Kidney epithelial cell (primary cell): ENCODE results near the gene SLC25A22. TPM values are rescaled to one million over a fixed set of nuclear protein-coding genes. Genes with fewer than 3 reads are reported as not detected.

Experiments used
- DNase-seq: peaks from one replicate; pipeline ENCODE4 v3.0.0-alpha.2; 2010; ENCODE audit warnings: low read depth
- H3K27me3 ChIP-seq: 2 replicates; pipeline ENCODE4 v1.6.0; 2011; ENCODE audit warnings: low read length; ENCODE audit not compliant: control insufficient read depth, insufficient read depth
- H3K36me3 ChIP-seq: 2 replicates; pipeline ENCODE4 v1.5.1; 2011; ENCODE audit warnings: low read length; ENCODE audit not compliant: control insufficient read depth, insufficient read depth
- H3K4me3 ChIP-seq: 2 replicates; pipeline ENCODE4 v1.5.1; 2011; ENCODE audit warnings: low read depth, mild to moderate bottlenecking, control low read depth, low read length
- CTCF ChIP-seq: IDR thresholded peaks from 2 replicates; pipeline ENCODE4 v1.5.1; 2011; ENCODE audit warnings: mild to moderate bottlenecking, moderate library complexity, low read length, control low read depth, inconsistent platforms; ENCODE audit not compliant: insufficient read depth, poor library complexity, severe bottlenecking
- total RNA-seq: library from RNA; depleted of rRNA; stranded (reverse); fragments of >200 nt; gene quantifications from 2 replicates; pipeline ENCODE4 v1.2.3, GENCODE V29; 2015

SLC25A22 gene
- total RNA-seq, 1 donor from 2014 or later, result 17.1 TPM

GRCh38 chr11:843818-844692, 46.0 kb upstream of the SLC25A22 start:
- no peaks in the 10 kb centered on the region for H3K27me3 ChIP-seq
- no peak for TF ChIP-seq CTCF
- no peak for DNase-seq

GRCh38 chr11:843086-843734, 45.1 kb upstream of the SLC25A22 start:
- TF ChIP-seq CTCF, result no peak
- no peak for DNase-seq
- H3K4me3 ChIP-seq, result peak overlapping the region; percentile 93
- H3K27me3 ChIP-seq, result no peaks in the 10 kb centered on the region
- H3K36me3 ChIP-seq, result peaks cover 3% of the 10 kb centered on the region

More at GRCh38 chr11:843818-844692, 46.0 kb upstream of the SLC25A22 start:
- H3K36me3 ChIP-seq, result peaks cover 2% of the 10 kb centered on the region
- H3K4me3 ChIP-seq, result peak overlapping the region; percentile 93

DNA sequence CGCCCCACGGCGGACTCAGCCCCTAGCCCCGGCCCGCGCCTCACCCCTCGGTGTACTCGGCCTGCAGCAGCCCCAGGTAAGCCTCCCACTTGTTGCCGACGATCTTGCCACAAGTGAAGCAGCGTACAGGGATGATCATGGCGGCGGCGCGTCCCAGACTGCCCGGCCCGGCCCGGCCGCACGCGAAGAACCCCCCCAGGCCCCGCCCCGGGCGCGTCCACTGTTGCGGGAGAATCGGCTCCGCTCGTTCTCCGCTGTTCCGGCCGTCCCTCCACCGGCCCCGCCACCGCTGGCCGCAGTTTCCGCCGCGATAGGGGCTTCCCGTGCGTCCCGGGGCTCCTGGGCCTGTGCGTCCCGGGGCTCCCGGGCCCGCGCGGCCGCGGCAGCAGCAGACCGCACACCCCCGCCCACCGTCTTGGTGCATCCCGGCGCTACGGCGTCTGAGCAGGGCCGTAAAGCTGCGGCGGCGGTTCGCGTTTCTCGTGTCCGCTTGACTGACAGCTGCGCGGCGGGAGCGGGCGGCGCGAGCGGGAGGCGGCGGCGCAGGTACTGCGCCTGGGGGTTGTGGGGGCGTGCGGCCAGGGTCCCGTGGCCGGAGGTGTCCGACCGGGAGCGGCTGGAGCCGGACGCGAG, 44.4 kb upstream of the SLC25A22 start, which contains the start of the genes POLR2L and TSPAN4:
POLR2L (minus strand) TSS at position 160 of the 633 bp plus-strand sequence; CDS start at position 139, 21 bp downstream.
TSPAN4 (plus strand) TSS at position 483 of the 633 bp plus-strand sequence. CDS start 7,453 bp downstream, outside the sequence.
- no peaks in the 10 kb centered on the region for H3K27me3 ChIP-seq
- H3K36me3 ChIP-seq, result peaks cover 5% of the 10 kb centered on the region
- peak within 1 kb of the TSS; percentile 93 for H3K4me3 ChIP-seq
- no peak for DNase-seq
- TF ChIP-seq CTCF, result no peak

GRCh38 chr11:841981-842369, 43.9 kb upstream of the SLC25A22 start:
- no peaks in the 10 kb centered on the region for H3K27me3 ChIP-seq
- TF ChIP-seq CTCF, result no peak
- H3K4me3 ChIP-seq, result peak overlapping the region; percentile 93
- peaks cover 7% of the 10 kb centered on the region for H3K36me3 ChIP-seq
- DNase-seq, result no peak

DNA sequence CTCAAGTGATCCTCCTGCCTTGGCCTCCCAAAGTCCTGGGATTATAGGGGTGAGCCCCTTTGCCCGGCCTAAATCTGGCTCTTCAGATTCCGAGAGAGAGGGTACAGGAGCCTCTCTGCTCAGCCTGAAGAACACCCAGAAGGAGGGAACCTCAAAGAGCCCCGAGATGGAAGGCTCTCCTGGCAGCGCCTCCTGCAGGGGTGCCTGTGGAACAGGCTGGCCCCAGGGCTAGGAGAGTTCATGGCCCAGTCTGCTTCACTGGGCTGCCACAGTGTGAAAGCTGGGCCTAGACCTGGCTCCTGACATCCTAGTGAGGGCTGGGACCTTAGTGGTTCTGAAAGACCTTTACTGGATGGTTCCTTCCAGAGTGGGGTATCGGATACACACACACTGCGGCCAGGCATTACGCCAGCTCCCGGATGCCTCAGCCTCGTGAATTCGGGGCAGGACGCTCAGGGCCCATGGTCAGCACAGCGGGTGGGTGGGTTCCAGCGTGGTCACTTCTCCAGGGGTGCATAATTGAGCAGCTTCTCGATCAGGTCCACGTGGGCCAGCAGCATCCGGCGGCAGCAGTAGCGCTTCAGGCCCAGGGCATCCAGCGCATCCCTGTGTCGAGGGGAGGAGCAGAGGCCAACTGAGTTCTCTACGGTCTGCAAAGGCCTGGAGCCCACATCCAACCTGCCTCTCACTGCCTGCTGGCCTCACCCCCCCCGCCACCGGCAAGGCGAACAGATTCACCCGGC, 42.0 kb upstream of the SLC25A22 start:
- H3K27me3 ChIP-seq, result no peaks in the 10 kb centered on the region
- peaks cover 11% of the 10 kb centered on the region for H3K36me3 ChIP-seq
- no peak for DNase-seq
- peak; percentile 42 for TF ChIP-seq CTCF
- H3K4me3 ChIP-seq, result no peak overlapping the region
